GM18498 (cell line): Measurements from ENCODE around the gene KLF5.

Experiments used
- ATAC-seq: cut with Tn5 transposase; IDR thresholded peaks from one replicate; pipeline ENCODE4 v1.9.1; 2021; ENCODE audit warnings: mild to moderate bottlenecking, moderate library complexity; ENCODE audit not compliant: unreplicated experiment

The KLF5 gene

GRCh38 chr13:73059460-73060250 is 850 bp downstream of the KLF5 start:
- peak; percentile 46 for ATAC-seq

- ATAC-seq, result no peak
Observed at GRCh38 chr13:73060251-73061160, 1.7 kb downstream of the KLF5 start.

- ATAC-seq, result no peak
Observed at GRCh38 chr13:73061473-73061872, 2.7 kb downstream of the KLF5 start.

DNA sequence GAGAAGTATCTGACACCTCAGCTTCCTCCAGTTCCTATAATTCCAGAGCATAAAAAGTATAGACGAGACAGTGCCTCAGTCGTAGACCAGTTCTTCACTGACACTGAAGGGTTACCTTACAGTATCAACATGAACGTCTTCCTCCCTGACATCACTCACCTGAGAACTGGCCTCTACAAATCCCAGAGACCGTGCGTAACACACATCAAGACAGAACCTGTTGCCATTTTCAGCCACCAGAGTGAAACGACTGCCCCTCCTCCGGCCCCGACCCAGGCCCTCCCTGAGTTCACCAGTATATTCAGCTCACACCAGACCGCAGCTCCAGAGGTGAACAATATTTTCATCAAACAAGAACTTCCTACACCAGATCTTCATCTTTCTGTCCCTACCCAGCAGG is 3.1 kb downstream of the KLF5 start:
- ATAC-seq, result no peak

DNA sequence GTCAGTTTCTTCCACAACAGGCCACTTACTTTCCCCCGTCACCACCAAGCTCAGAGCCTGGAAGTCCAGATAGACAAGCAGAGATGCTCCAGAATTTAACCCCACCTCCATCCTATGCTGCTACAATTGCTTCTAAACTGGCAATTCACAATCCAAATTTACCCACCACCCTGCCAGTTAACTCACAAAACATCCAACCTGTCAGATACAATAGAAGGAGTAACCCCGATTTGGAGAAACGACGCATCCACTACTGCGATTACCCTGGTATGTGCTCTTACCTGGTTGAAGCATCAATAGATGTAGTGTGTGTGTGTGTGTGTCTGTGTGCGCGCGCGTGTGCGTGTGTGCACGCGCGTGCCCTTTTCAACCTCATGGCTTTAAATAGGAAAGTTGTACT is 3.7 kb downstream of the KLF5 start:
- no peak for ATAC-seq

- no peak for ATAC-seq
Observed at GRCh38 chr13:73063166-73063565, 4.4 kb downstream of the KLF5 start.

- ATAC-seq, result no peak
Observed at GRCh38 chr13:73065036-73065435, 6.2 kb downstream of the KLF5 start.

- ATAC-seq, result no peak
Observed at GRCh38 chr13:73065665-73066340, 7.0 kb downstream of the KLF5 start.

GRCh38 chr13:73069206-73069805 is 10.5 kb downstream of the KLF5 start:
- no peak for ATAC-seq

DNA sequence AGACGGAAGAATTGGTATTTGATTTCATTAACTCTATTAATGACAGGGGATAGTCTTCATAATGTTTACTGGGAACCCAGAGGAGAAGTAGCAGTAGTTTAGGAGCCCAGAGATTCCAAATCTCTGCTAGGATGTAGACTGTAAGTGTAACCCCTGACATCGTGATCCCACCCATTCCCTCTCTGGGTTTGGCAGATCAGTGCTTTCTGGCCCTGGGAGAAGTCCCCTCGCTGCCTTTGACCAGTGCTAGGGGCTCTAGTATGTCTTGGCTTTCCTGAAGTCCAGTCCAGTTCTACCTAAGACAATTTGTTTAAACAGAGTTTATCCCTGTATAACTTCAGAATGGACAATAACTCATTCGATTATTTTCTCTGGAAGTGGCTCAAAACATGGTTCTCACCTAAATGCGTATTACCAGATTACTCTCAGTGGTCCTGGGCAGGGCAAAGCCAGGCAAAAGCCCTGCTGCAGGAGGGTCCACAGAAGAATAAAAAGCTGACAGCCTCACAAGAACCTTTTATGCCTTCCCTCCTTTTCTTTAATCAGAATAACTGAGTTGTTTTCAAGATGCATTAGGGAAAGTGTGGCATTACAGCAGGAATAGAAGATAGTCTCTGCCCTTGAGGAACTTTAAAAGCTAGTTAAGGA is 11.8 kb downstream of the KLF5 start:
- ATAC-seq, result no peak

DNA sequence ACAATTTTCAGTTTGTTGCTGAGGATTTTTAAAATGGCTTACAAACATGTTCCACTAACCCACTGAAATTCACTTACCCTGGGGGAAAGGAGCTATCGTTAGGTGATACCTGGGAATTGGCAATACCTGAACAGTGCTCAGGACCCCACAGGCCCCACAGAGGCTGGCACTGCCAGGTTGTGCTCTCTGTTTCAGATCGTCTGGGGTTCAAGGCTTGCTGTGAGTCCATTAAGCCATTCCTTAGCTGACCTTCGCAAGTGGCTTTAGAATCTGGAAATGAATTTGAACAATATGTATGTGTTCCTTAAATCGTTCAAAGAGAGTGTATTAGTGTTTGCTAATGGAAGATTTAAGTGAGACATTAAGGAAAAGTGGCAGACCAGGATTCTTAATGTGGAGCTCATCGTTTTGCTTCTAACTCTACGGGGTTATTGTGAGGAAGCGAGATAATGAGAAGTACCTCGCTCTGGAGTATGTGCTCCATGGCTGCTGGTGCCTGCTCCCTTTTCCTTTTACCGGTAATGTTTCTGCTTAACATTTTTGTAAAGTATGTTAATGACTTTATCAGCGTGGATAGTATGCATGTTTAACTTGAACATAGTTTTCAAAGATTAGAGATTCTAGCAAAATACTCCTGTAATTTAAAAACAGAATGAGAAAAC is 13.6 kb downstream of the KLF5 start:
- no peak for ATAC-seq

DNA sequence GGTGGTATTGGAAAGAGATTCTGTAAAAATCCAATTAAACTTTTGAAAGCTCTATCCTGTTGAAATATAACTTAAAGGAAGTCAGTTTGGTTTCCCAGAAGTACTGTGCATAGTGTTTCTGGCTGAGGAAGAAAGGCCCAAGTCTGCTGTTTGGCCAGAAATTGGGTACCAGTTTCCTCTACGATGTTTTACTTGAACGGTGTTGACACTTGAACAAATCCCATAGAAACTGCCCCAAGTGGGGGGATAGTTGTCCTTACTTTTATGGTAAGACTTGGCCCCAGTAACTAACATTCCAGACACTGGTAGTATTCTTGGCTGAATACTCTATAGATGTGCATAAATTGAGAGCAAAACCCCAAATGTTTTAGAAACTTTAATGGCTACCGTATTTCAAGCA is 14.2 kb downstream of the KLF5 start:
- no peak for ATAC-seq

DNA sequence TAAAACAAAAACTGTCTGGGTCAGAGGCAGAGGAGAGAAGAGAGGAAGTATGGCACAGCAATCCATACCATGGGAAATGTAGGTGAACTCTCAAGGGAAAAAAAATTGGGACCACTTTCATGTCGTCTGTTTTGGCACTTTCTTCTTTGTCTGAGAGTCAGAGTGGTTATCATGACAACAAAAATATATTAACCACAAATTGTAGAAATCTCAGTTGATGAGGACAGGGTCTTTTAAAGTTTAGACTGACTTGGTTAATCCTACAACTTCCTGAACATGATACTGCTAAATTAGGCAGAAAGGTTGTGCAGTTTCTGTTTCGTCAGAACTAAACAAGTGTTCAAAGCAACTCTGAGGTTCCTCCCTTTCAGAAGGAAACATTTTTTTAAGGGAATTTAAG is 15.2 kb downstream of the KLF5 start:
- no peak for ATAC-seq

- ATAC-seq, result no peak
Observed at GRCh38 chr13:73074926-73075325, 16.1 kb downstream of the KLF5 start.

DNA sequence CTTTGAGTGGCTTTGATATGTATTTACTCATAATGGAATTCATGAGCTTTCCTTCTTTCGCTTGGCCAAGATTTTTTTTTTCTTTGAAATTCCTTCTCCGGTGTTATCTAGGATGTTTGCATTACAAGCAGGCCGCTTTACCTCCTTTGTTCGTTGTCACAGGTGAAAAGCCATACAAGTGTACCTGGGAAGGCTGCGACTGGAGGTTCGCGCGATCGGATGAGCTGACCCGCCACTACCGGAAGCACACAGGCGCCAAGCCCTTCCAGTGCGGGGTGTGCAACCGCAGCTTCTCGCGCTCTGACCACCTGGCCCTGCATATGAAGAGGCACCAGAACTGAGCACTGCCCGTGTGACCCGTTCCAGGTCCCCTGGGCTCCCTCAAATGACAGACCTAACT is 16.7 kb downstream of the KLF5 start:
- ATAC-seq, result no peak

- no peak for ATAC-seq
Observed at GRCh38 chr13:73075954-73076353, 17.1 kb downstream of the KLF5 start.

GRCh38 chr13:73077865-73078264 is 19.1 kb downstream of the KLF5 start:
- ATAC-seq, result no peak

DNA sequence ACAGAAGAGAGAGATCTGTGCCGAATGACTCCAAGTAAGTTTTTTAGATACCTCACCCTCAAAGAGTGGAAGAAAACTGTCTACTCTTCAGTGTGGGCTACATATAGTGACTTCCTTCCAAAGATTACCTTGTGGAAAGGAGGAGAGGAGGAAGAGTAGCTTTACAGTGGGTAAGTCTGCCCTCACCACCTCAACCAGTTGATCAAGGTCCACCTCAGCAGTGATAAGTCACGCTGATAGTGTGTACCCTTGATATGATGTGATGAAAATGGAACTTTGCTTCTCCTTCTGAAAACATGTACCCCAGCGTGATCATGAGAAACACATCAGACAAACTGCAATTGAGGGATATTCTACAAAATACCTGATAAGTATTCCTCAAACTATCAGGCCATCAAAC is 20.6 kb downstream of the KLF5 start:
- no peak for ATAC-seq

GRCh38 chr13:73081256-73081915 is 22.6 kb downstream of the KLF5 start:
- no peak for ATAC-seq

- no peak for ATAC-seq
Observed at GRCh38 chr13:73082471-73082870, 23.7 kb downstream of the KLF5 start.
